DMS 273 (cell line): Measurements from ENCODE around the gene ZNF76.
"Not testable (repeated sequence)": the region's sequence is repeated elsewhere in the genome, so short reads cannot be mapped to it uniquely, and the experiment has no call there.

ENCODE experiments used
- DNase-seq: peaks from one replicate; lab custom pipeline; 2025; ENCODE audit not compliant: unreplicated experiment; lab: John Stamatoyannopoulos, UW

ZNF76 gene

DNA sequence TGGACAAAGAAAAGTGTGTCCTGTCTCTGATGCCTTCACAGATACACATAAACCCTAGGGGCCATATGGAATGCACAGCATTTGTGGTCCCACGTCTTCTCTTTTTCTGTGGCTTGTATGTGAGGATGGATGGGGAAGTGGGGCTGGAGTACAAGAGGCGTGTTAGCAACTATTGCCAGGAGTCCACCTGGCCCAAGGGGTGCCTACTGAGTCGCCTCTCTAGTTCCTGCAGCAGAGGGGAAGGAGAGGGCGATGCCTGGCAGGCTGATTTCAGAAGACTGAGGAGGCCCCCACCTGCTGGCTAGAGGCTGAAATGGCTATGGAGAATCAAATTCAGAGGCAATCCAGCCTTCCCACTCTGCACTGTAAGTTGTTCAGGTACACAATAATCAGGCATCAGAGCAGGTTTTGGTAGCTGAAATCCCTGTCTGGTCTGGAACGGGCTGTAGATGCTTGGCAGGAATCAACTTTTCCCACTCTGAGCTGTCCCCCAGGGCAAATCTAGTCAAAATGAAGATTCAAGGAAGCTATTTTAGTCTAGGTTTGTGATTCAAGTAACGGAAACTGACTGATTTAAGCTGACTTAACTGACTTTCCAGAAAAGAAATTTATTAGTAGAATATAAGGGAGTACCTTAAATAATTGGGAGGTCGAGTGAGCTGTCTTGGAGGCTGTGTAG is 68.0 kb downstream of the ZNF76 start:
- DNase-seq, result peak; percentile 83

DNA sequence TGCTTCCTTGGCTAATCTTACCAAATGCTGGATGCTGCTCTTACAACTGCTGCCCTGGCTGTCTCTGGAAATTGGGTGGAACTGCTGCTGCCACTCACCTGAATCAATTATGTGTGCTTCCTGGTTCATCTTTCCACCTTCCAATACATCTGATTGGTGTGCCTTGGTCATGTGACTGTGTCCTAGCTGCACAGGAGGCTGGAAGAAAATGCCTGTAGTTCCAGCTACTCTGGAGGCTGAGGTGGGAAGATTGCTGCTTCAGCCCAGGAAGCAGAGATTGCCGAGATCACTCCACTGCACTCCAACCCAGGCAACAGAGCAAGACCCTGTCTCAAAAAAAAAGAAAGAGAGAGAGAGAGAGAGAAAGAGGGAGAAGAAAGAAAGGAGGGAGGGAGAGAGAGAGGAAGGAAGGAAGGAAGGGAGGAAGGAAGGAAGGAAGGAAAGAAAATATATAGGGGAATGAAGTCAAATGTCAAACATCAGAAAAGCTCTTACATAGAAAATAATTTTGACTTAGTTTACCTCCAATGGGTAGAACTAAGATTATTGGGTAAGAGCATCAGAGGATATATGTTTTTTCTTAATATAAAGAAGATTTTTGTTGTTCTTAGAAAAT is 68.7 kb downstream of the ZNF76 start:
- peak; percentile 30 for DNase-seq

DNA sequence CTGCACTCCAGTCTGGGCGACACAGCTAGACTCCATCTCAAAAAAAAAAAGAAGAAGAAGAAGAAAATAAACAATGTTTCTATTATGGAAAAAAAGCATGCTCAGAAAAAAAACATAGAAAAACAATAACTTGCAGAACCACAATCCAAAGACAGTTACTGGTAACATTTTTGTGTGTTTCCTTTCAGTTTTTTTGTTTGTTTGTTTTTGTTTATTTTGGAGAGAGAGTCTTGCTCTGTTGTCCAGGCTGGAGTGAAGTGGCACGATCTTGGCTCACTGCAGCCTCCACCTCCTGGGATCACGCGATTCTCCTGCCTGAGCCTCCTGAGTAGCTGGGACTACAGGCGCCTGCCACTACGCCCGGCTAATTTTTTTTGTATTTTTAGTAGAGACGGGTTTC is 69.4 kb downstream of the ZNF76 start:
- DNase-seq, result not testable (repeated sequence)

DNA sequence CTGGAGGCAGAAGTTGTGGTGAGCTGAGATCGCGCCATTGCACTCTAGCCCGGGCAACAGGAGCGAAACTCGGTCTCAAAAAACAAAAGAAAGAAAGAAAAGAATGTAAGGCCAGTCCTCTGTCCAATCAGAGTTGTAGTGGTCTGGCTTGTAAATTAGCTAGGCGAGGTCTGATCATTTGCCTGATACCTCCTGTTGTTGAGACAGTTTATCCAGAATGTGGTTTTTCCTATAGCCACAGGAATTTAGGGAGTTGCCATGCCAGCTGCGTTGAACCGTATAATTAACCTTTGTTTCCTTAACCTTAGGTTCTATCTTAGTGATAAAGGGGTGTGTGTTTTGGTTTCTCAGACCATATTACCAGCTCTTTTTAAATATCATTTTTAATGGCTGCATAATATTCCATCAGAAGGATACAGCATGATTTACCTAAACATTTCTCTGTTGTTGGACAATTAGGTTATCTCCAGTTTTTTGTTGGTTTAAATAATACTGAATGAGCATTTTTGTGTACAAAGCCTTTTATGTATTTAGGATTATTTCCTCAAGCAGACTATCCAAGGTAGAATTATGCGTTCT is 71.1 kb downstream of the ZNF76 start:
- DNase-seq, result no peak

DNA sequence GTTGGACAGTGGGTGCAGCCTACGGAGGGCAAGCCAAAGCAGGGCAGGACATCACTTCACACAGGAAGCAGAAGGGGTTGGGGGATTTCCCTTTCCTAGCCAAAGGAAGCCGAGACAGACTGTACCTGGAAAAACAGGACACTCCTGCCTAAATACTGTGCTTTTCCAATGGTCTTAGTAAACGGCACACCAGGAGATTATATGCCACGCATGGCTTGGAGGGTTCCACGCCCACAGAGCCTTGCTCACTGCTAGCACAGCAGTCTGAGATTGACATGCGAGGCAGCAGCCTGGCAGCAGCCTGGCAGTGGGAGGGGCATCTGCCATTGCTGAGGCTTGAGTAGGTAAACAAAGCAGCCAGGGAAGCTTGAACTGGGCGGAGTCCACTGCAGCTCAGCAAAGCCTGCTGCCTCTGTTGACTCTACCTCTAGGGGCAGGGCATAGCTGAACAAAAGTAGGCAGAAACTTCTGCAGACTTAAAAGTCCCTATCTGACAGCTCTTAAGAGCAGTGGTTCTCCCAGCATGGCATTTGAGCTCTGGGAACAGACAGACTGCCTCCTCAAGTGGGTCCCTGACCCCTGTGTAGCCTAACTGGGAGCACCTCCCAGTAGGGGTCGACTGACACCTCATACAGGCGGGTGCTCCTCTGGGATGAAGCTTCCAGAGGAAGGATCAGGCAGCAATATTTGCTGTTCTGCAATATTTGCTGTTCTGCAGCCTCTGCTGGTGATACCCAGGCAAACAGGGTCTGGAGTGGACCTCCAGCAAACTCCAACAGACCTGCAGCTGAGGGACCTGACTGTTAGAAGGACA is 72.7 kb downstream of the ZNF76 start:
- peak; percentile 87 for DNase-seq

DNA sequence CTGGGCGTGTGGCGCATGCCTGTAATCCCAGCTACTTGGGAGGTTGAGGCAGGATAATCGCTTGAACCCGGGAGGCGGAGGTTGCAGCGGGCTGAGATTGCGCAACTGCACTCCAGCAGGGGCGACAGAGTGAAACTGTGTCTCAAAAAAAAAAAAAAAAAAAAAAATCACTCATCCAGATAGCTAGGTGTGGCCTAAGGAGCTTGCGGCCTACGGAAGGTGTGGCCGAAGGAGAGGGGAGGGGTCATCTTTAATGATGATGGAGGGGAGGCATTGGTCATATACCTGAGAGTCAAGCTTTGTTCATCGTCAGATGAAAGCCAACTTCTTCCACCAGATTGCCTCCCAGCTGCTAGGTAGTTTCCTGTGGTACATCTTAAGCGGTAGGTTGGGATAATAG is 82.0 kb downstream of the ZNF76 start:
- DNase-seq, result peak; percentile 46

DNA sequence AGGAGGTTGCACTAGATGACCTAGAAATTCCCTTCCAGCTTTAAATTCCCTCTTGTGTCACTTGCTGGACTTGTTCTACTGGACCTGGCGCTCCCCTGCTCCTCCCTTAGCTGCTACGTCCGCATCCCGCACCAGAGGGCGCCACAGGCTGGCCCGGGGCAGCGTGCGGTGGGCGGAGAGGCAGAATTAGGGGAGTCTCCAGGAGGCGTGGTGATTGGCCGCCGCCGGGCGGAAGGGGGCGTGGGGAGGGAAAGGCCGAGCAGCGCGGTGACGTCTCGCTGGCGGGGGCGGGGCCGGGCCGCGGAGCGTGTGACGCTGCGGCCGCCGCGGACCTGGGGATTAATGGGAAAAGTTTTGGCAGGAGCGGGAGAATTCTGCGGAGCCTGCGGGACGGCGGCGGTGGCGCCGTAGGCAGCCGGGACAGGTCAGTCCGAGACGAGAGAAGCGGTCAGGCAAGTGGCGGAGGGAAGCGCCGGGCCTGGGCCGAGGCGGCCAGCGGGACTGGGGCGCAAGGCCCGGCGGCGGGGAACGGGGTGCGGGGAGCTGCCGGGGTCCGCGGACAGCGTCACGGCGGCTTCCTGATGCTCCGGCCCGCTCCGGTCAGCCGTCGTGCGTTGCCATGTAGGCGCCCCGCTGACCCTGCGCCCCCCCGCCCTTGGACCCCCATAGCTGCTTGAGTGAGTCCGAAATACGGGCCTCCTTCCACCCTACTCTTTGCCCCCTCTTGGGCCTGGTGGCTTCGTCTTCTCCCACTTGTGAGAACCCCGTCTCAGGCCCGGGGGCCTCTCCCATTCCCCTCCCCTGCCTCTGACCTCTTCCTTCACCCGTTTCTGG is 82.9 kb downstream of the ZNF76 start, which contains the start of gene PPARD:
TSS of gene PPARD (plus strand) at position 301 of the 834 bp plus-strand sequence. CDS start 68,530 bp downstream, outside the sequence.
- peak; percentile 99 for DNase-seq

DNA sequence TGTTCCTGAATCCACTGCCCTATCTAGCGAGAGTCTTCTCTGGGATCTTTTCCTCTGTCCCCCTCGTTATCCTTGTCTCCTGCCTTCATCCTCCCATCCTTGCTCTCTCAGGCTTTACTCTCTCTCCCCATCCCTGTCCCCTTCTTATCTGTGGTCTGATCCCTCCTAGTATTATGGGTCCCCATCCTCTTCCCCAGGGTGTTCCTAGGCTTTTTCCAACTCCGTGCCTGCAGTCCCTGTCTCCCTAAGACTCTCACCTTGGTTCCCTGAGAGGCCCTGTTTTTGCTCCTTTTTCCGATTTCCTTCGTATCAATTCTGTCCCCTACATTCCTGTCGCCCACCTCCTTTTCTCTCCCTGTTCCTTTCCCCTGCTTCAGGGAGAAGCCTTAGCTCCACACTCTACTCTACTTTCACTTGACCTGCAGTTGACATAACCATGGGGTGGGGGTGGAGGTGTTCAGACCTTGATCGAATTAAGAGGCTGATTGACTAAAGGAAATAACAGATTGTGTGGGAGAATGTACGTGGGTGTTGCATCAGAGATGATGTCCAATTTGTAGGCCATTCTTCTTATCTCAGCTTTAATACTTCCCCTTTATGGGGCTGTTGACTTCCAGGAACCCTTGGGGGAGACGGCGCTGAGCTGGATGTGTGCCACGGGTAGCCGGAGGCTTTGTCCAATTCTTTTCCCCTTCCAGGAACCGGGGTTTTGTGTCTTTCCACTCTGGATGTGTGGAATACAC is 83.7 kb downstream of the ZNF76 start:
- DNase-seq, result peak; percentile 59

DNA sequence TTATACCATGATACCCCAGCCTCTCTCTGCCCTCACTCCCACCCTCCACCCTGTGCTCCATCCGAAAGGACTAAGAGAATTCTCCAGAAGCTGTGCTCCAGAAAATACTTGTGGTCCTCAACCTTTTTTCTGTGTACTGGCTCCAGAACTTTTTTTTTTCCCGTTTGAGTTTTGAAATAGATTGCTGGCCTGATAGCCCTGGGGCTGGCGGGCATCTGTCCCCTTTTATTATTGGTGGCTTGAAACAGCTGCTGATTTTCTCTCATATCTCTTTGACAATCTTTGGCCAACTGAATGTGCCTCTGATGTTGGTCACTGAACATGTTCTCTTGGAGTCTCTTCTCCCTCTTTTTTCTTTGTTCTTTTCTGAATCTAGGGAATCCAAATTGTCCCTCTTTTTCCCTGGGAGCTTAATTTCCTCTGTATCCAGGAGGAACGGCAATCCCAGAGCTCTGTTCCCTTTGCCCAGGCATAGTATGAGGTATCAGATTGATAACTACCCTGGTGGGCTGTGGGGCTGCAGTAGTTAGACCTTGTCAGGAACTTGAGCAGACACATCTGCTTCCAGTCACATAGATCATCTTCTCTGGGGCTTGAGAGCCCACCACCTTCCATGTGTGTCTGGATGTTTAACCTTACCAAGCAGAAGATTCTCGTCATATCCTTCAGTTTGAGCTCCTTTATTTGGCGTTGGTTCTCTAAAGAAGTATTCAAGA is 84.5 kb downstream of the ZNF76 start:
- DNase-seq, result peak; percentile 56
